Activated CD4-positive, alpha-beta T cell treated with anti-CD3 and anti-CD28 coated beads, Interleukin-2, Interleukin-4, amounts not matched to agents 100 ng/mL and 50 ng/mL, durations not matched to agents 16 hours and 8 hours (primary cell): ENCODE results near the gene IQCE.

Experiments used
- DNase-seq: peaks from one replicate; pipeline ENCODE4 v3.0.0-alpha.2; 2020; ENCODE audit warnings: low spot score

Gene IQCE, protein sequence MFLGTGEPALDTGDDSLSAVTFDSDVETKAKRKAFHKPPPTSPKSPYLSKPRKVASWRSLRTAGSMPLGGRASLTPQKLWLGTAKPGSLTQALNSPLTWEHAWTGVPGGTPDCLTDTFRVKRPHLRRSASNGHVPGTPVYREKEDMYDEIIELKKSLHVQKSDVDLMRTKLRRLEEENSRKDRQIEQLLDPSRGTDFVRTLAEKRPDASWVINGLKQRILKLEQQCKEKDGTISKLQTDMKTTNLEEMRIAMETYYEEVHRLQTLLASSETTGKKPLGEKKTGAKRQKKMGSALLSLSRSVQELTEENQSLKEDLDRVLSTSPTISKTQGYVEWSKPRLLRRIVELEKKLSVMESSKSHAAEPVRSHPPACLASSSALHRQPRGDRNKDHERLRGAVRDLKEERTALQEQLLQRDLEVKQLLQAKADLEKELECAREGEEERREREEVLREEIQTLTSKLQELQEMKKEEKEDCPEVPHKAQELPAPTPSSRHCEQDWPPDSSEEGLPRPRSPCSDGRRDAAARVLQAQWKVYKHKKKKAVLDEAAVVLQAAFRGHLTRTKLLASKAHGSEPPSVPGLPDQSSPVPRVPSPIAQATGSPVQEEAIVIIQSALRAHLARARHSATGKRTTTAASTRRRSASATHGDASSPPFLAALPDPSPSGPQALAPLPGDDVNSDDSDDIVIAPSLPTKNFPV

GRCh38 chr7:2558629-2559282 is at the start of gene IQCE:
IQCE (plus strand) TSS chr7:2558979; CDS start chr7:2559182, 203 bp downstream.
- DNase-seq = peak; percentile 90

DNA sequence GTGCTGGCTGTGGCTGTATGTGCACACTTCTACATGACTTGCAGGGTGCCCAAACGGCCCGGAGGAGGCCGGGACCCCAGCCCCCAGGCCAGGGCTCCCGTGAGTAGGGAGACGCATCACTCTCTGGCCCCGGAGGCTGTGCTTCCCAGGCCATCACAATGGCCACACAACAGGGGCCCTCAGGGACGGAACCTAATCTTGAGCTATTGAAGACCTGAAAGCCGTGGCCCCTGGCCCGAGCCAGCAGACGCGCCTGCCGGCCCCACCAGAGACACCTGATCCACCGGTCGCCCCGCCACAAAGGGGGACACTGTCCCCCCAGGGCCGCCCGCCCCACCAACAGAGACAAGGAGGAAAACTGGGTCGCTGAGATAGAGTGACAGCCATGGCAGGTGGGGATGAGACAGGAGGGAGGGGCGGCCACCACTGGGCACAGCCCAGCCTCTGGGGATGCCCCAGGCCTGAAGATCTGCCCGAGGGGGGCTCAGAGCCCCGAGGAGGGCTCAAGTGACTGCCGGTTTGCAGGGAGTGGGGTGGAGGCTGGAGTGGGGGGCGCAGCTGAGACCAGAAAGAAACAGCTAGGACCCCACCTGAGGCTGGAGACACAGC is 49.4 kb upstream of the IQCE start:
- no peak for DNase-seq

DNA sequence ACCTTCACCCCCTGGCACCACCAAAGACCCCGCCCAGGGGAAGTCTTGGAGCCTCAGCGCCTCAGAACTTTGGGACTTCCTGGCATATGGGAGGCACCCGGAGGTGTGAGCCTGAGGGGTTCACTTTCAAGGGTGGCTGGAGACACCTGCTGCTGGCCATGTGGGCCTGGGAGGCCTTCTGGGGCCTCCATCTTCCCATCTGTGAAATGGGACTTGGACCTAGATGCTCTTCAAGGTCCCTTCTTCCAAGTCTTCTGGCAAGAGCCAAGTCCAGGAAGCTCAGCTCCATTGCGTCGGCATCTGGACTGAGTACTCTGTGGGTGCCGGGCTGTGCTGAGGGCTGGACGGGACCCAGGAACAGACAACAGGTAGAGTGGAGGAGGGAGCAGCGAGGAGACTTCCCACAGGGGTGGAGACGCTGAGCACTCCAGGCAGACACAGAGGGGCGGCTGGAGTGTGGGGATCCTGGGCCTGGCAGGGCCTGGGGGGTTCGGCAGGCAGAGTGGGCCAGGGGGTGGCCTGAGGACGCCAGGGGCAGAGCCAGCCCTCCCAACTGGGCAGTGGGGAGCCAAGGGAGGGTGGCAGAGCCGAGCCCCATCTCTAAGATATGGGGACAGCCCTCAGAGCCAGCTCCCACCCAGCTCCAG is 48.5 kb upstream of the IQCE start:
- no peak for DNase-seq

GRCh38 chr7:2510909-2511768 is 47.6 kb upstream of the IQCE start:
- peak; percentile 24 for DNase-seq

GRCh38 chr7:2511769-2512168 is 47.0 kb upstream of the IQCE start:
- no peak for DNase-seq

DNA sequence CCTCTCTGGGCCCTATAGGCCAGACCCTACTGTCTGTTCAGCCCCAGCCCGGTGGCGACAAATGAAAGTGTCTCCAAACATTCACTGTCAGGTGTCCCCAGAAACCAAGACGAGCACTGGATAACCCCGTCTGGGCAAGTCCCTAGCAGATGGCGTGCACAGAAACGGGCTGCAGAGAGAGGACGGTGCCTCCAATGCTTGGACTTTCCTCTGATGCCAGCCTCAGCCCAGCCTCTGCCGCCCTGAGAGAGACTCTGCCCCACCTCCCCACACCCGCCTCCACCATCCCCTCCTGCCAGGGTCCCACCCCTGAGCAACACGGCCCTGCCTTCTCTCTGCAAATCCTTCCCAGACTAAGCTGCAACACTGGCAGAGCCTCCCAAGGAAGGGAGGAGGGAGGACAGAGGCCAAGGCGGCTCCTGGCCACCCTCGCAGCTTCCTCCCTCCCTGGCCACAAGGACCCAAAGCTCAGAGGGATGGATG is 46.6 kb upstream of the IQCE start:
- no peak for DNase-seq

GRCh38 chr7:2512713-2513112 is 46.1 kb upstream of the IQCE start:
- DNase-seq = no peak

DNA sequence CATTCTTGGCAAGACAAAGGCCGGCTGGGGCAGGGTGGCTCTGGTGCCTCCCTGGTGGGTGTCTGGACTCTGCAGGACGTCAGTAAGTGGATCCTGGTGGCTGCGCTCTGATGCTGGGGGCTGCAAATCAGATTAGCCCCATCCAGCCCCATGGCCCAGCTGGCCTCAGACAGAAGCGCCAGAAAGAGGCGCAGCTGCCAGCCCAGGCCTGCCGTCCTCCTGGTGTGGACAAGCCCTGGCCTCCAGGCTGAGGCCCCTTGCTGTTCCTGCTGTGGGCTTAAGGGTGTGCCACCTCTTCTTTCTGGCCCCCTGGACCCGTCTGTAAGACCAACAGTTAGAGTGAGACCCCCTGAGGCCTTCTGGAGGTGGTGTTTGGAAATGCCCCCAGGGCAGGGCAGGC is 45.1 kb upstream of the IQCE start:
- no peak for DNase-seq

DNA sequence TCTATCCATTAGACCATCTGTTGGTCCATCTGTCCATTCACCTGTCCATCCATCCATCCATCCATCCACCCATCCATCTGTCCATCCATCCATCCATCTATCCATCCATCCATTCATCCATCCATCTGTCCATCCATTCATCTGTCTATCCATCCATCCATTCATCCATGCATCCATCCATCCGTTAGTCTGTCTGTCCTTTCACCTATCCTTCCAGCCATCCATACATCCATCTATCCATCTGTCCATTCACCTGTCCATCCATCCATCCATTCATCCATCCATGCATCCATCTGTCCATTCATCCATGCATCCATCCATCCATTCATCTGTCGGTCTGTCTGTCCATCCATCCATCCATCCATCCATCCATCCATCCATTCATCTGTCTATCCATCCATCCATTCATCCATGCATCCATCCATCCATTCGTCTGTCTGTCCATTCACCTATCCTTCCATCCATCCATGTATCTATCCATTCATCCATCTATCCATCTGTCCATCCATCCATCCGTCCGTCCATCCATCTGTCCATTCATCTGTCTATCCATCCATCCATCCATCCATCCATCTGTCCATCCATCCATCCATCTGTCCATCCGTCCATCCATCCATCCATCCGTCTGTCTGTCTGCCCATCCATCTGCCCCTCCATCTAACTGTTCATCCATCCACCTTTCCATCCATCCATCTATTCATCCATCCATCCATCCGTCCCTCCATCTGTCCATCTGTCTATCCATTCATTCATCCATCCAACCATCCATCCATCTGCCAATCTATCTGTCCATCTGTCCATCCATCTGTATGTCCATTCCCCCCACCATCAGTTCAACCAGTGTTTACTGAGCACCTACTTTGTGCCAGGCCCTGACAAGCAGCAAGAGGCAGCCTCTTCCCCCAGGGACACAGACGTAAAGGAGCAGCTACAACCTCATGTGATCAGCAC is 44.0 kb upstream of the IQCE start:
- no peak for DNase-seq

DNA sequence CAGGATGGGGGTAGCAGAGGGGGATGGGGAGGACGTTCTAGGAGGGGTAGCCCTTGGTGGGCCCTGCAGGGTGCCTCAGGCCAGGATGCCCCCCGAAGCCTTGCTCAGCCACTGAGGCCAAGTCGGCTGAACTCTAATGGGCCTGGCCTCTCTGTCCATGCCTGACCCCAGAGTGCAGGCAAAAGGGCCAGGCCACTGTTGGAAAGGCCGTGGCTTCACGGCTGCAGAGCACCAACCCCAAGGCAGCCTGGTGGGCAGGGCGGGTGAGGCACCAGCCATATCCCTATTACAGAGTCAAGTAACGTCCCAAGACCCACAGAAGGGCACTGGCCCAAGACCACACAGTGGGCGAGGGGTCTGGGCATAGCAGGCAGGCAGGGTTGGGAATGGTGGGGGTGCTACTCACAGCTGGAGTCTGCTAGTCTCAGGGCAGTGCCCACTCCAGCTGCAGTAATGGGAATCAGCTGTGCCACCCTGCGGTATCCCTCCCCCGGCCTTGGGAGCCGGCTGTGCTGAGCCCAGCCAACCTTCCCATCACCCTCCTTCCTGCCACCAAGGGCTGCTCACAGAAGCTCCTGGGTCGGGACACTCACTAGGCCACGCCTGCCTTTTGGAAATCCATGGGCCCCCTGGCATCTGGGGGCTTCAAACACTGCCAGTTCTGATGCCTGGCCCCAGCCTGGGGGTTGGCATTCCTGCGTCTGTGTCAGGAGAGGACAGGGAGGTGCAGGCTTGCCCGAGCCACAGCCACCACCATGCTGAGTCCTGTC is 43.2 kb upstream of the IQCE start:
- DNase-seq = no peak

GRCh38 chr7:2516194-2516555 is 42.6 kb upstream of the IQCE start:
- no peak for DNase-seq

DNA sequence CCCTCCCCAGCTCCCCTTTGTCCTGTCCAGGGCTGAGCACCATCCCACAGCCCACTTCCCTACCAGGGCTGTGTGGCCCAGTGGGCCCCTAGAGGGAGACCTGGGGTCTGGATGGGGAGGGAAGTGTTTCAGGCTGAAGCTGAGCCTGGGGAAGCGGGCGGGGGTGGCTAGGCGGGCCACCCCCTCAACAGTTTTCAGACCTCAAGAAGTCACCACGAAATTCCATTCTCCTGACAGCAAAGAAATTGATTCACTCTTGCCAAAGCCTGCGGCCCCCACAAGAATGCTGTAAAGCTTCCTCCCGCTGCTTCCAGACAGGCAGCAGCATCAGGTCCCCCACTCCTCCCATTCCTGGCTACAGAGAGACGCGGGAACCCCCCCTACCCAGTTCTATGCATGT is 41.8 kb upstream of the IQCE start:
- no peak for DNase-seq

DNA sequence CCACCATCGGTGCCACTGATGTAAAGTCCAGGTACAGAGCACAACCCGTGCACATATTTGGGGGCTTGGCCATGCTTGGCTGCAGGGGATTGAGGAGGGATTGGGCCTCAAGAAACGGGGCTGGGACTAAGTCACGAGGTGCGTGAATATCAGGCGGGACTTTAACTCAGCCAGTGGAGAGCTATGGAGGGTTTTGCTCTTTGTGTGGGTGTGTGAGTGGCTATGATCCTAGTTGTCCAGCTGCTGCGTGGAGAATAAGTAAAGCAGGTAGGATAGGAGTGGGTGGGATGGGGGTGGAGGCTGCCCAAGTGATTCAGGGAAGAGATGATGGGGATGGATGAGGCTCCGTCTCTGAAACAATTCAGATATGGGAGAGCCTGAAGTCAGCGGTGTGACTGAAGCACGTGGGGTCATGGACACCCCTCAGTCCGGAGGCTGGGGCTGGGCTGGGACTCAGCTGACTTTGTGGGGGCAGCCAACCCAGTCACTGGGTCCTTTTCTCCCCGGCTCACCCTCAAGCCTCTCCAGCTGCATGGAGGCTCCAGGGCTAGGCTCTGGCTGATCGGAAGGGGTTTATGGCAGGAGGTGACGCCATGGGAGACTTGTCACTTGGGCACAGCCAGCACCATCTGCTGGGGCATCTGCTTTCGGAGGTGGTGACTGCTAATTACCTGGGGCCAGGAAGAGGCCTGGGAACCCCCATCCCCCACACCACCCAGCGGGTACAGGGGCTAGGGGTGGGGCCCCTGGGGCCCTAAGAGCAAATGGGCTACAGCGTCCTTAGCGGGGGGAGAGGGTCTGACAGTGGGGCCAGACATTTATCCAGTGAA is 40.9 kb upstream of the IQCE start:
- DNase-seq = no peak

DNA sequence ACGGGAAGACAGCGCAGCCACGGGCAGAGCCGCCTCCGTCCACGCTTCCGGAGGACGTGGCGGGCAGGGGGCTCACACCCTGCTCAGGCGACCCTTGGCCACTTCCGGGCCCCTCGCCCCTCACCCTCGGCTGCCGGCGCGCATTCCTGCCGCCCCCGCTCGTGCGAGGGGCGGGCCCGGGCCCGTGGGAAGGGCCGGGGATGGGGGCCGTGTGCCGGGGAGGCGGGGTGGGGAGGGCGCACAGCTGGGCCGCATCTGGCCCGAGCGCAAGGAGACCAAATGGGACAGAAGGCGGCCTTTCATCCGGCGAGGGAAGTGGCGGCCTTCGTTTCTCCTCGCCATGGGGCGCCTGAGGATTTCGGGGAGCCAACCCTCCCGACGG is 40.1 kb upstream of the IQCE start:
- DNase-seq = no peak

DNA sequence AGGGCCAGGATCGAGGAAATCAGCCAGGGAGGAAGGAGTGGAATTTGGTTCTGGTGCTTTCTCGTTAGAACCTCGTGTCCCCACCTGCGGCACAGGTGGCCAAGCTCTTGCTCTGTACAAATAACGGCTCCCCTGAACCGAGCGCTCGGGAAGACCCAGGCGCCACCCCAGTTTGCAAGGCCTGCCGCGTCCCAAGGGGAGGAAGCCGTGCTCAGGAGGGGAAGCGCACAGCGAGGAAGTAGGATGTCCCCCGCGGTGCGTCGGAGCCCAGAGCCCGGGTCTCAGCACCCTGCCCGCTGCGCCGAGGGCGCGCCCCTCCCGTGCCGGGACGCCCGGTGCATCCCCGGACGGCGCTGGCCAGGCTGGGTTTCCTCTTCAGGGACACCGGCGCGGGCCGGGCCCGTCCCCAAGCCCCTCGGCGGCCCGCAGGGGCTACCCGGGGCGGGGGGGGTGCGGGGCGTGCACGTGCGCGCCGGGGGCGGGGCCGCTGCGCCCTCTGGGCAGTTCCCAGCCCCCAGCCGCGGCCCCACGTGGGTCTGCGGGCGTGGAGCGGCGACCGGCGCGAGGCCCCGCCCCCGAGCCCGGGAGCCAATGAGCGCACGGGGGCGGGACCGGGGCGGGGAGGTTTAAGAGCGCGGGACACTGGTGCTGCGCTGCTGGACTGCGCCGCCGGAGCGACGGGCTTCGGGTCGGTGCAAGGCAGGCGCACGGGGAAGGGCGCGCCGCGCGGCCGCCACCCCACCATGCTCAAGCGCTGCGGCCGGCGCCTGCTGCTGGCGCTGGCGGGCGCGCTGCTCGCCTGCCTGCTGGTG is 39.5 kb upstream of the IQCE start, which contains the start of gene LFNG:
Gene LFNG (plus strand): TSS at position 656 of the 812 bp plus-strand sequence. CDS start 88 bp downstream, at position 744.
- DNase-seq = peak; percentile 89

GRCh38 chr7:2520131-2520760 is 38.5 kb upstream of the IQCE start:
- DNase-seq = peak; percentile 40
